ENCODE data around the gene IL17C. TPM values are rescaled to one million over a fixed set of nuclear protein-coding genes. Genes with fewer than 3 reads are reported as not detected.

IL17C gene
- total and polyA plus RNA-seq, 4 donors, result not detected

DNA sequence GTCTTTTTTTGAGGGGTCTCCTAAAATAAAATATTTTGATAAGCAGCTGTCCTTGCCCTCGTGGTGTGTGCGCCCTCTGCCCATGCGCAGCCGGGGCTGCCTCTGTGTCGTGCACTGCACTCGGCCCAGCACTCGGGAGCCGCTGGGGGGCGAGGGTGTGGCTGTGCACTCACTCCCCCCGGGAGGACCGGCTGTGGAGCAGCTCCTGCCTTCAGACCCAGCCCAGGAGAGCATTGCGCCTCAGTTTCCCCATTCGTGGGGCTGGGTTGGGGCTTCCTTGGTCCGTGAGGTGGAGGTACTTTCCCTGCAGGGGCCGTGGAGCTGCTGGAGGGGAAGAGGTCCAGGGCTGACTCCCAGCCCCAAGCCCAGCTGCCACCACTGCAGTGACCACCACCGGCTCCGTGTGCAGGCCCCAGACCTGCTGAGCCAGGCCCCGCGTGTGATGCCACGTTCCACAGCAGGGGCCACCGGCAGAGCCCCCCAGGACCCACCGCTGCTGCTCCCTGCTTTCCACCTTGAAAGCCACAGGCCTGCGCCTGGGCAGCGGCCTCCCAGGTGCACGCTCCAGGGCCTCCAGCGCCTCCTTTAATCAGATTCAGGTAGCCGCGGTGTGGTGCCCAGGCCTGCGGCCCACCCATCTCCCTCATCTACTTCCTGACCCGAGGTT lies 6.3 kb upstream of the IL17C start:
- 94% methylated on average over 30 of the region's 30 CpGs for WGBS
- Histone ChIP-seq H3K36me3 (ENCODE audit: control insufficient read depth in 4 of 4, insufficient read depth in 3 of 4, low read depth in 1 of 4, low read length in 3 of 4) (peaks cover 10 to 43% (median 14%) of the 10 kb centered on the region in 4 donors), H3K4me1 (ENCODE audit: control insufficient read depth in 4 of 4, insufficient read depth in 4 of 4, low read length in 3 of 4) (peaks cover 0 to 14% (median 4%) of the 10 kb centered on the region in 4 donors), H3K9ac (ENCODE audit: low read depth in 1 of 2, low read length in 2 of 2) (no peak overlapping the region), H3K9me3 (ENCODE audit: control insufficient read depth in 4 of 4, low read length in 3 of 4) (no peaks in the 10 kb centered on the region), H3K27me3 (ENCODE audit: control insufficient read depth in 4 of 4, insufficient read depth in 4 of 4, low read length in 3 of 4) (no peaks in the 10 kb centered on the region), H3K4me3 (ENCODE audit: low read depth in 1 of 3, low read length in 3 of 3) (no peak overlapping the region), H3K27ac (ENCODE audit: low read depth in 1 of 2, low read length in 2 of 2) (no peak overlapping the region)
- DNase-seq (ENCODE audit: low spot score), result no peak
- TF ChIP-seq, protein P1, sequence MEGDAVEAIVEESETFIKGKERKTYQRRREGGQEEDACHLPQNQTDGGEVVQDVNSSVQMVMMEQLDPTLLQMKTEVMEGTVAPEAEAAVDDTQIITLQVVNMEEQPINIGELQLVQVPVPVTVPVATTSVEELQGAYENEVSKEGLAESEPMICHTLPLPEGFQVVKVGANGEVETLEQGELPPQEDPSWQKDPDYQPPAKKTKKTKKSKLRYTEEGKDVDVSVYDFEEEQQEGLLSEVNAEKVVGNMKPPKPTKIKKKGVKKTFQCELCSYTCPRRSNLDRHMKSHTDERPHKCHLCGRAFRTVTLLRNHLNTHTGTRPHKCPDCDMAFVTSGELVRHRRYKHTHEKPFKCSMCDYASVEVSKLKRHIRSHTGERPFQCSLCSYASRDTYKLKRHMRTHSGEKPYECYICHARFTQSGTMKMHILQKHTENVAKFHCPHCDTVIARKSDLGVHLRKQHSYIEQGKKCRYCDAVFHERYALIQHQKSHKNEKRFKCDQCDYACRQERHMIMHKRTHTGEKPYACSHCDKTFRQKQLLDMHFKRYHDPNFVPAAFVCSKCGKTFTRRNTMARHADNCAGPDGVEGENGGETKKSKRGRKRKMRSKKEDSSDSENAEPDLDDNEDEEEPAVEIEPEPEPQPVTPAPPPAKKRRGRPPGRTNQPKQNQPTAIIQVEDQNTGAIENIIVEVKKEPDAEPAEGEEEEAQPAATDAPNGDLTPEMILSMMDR (IDR thresholded peaks at IDR 0.05; ENCODE audit: low read depth, low read length, missing input control), result no peak
- TF ChIP-seq HNF4G (IDR thresholded peaks at IDR 0.05) (no peak), JUND (IDR thresholded peaks at IDR 0.05) (no peak), RXRA (IDR thresholded peaks at IDR 0.05) (no peak), YY1 (IDR thresholded peaks at IDR 0.05) (no peak), TAF1 (conservative IDR thresholded peaks at IDR 0.05) (no peak), RAD21 (IDR thresholded peaks at IDR 0.05) (no peak), FOXA1 (IDR thresholded peaks at IDR 0.05) (no peak), FOXA2 (IDR thresholded peaks at IDR 0.05) (no peak), SP1 (IDR thresholded peaks at IDR 0.05) (no peak), EGR1 (IDR thresholded peaks at IDR 0.05; ENCODE audit: low read depth in 2 of 2) (no peak)
- TF ChIP-seq, protein P2, sequence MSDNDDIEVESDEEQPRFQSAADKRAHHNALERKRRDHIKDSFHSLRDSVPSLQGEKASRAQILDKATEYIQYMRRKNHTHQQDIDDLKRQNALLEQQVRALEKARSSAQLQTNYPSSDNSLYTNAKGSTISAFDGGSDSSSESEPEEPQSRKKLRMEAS (IDR thresholded peaks at IDR 0.05), result no peak
- TF ChIP-seq, protein P3, sequence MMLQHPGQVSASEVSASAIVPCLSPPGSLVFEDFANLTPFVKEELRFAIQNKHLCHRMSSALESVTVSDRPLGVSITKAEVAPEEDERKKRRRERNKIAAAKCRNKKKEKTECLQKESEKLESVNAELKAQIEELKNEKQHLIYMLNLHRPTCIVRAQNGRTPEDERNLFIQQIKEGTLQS (IDR thresholded peaks at IDR 0.05), result no peak
- TF ChIP-seq, protein P4, sequence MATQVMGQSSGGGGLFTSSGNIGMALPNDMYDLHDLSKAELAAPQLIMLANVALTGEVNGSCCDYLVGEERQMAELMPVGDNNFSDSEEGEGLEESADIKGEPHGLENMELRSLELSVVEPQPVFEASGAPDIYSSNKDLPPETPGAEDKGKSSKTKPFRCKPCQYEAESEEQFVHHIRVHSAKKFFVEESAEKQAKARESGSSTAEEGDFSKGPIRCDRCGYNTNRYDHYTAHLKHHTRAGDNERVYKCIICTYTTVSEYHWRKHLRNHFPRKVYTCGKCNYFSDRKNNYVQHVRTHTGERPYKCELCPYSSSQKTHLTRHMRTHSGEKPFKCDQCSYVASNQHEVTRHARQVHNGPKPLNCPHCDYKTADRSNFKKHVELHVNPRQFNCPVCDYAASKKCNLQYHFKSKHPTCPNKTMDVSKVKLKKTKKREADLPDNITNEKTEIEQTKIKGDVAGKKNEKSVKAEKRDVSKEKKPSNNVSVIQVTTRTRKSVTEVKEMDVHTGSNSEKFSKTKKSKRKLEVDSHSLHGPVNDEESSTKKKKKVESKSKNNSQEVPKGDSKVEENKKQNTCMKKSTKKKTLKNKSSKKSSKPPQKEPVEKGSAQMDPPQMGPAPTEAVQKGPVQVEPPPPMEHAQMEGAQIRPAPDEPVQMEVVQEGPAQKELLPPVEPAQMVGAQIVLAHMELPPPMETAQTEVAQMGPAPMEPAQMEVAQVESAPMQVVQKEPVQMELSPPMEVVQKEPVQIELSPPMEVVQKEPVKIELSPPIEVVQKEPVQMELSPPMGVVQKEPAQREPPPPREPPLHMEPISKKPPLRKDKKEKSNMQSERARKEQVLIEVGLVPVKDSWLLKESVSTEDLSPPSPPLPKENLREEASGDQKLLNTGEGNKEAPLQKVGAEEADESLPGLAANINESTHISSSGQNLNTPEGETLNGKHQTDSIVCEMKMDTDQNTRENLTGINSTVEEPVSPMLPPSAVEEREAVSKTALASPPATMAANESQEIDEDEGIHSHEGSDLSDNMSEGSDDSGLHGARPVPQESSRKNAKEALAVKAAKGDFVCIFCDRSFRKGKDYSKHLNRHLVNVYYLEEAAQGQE (IDR thresholded peaks at IDR 0.05), result no peak
- TF ChIP-seq, protein P5, sequence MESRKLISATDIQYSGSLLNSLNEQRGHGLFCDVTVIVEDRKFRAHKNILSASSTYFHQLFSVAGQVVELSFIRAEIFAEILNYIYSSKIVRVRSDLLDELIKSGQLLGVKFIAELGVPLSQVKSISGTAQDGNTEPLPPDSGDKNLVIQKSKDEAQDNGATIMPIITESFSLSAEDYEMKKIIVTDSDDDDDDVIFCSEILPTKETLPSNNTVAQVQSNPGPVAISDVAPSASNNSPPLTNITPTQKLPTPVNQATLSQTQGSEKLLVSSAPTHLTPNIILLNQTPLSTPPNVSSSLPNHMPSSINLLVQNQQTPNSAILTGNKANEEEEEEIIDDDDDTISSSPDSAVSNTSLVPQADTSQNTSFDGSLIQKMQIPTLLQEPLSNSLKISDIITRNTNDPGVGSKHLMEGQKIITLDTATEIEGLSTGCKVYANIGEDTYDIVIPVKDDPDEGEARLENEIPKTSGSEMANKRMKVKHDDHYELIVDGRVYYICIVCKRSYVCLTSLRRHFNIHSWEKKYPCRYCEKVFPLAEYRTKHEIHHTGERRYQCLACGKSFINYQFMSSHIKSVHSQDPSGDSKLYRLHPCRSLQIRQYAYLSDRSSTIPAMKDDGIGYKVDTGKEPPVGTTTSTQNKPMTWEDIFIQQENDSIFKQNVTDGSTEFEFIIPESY (IDR thresholded peaks at IDR 0.05), result no peak

DNA sequence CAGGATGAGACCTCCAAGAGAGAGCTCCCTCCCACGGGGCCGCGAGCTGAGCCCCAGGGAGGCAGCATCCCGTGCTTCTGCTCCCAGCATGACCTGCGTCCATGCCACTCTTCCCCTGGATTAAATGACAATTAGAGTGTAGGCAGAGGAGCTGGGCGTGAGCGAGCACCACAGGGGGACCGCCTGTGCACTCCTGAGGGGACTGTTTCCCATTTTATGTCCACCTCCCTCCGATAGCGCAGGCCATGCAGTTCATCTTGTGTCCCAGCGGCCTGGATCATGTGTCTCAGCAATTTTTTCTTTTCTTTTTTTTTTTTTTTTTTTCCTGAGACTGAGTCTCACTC lies 5.8 kb upstream of the IL17C start:
- 95% methylated on average over 11 of the region's 11 CpGs for WGBS
- peaks cover 0 to 14% (median 3%) of the 10 kb centered on the region in 4 donors for H3K4me1 ChIP-seq (ENCODE audit: control insufficient read depth in 4 of 4, insufficient read depth in 4 of 4, low read length in 3 of 4)
- H3K9ac ChIP-seq (ENCODE audit: low read depth in 1 of 2, low read length in 2 of 2), result no peak overlapping the region
- H3K4me3 ChIP-seq (ENCODE audit: low read depth in 1 of 3, low read length in 3 of 3), result no peak overlapping the region
- H3K36me3 ChIP-seq (ENCODE audit: control insufficient read depth in 4 of 4, insufficient read depth in 3 of 4, low read depth in 1 of 4, low read length in 3 of 4), result peaks cover 10 to 38% (median 14%) of the 10 kb centered on the region in 4 donors
- H3K9me3 ChIP-seq (ENCODE audit: control insufficient read depth in 4 of 4, low read length in 3 of 4), result no peaks in the 10 kb centered on the region
- no peak overlapping the region for H3K27ac ChIP-seq (ENCODE audit: low read depth in 1 of 2, low read length in 2 of 2)
- DNase-seq (ENCODE audit: low spot score), result no peak
- no peaks in the 10 kb centered on the region for H3K27me3 ChIP-seq (ENCODE audit: control insufficient read depth in 4 of 4, insufficient read depth in 4 of 4, low read length in 3 of 4)
- TF ChIP-seq, protein P5 (IDR thresholded peaks at IDR 0.05), result no peak
- TF ChIP-seq FOXA2 (IDR thresholded peaks at IDR 0.05) (no peak), JUND (IDR thresholded peaks at IDR 0.05) (no peak), RXRA (IDR thresholded peaks at IDR 0.05) (no peak), NR2F2 (IDR thresholded peaks at IDR 0.05) (no peak), YY1 (IDR thresholded peaks at IDR 0.05) (no peak), GABPA (IDR thresholded peaks at IDR 0.05 in 1 of 2, conservative IDR thresholded peaks at IDR 0.05 in 1 of 2) (no peak), FOXA1 (IDR thresholded peaks at IDR 0.05) (no peak), EGR1 (IDR thresholded peaks at IDR 0.05; ENCODE audit: low read depth in 2 of 2) (no peak), TAF1 (conservative IDR thresholded peaks at IDR 0.05) (no peak)
- TF ChIP-seq, protein P4 (IDR thresholded peaks at IDR 0.05), result no peak
- TF ChIP-seq, protein P2 (IDR thresholded peaks at IDR 0.05), result no peak
